Measurements from ENCODE around the gene CIZ1.
A peak's percentile ranks its signal among the peaks of the same experiment; 100 is the strongest.

Gene CIZ1

GRCh38 chr9:128162215-128163026 is 29.0 kb downstream of the CIZ1 start:
- DNase-seq: no peak

GRCh38 chr9:128161215-128161902 is 30.0 kb downstream of the CIZ1 start:
- no peak for DNase-seq

- DNase-seq: peak; percentile 32 to 67
Measured at GRCh38 chr9:128160603-128160987, 30.8 kb downstream of the CIZ1 start.

GRCh38 chr9:128159784-128160602 is 31.4 kb downstream of the CIZ1 start, which contains the start of gene BBLN:
BBLN (plus strand) TSS chr9:128160265; CDS start chr9:128160408, 143 bp downstream.
- peak; percentile 84 to 88 for DNase-seq

- peak; percentile 55 to 59 for DNase-seq
Measured at GRCh38 chr9:128159522-128159783, 31.9 kb downstream of the CIZ1 start.

- no peak for DNase-seq
Measured at GRCh38 chr9:128155736-128156500, 35.5 kb downstream of the CIZ1 start.

- DNase-seq: no peak
Measured at GRCh38 chr9:128153947-128154695, 37.3 kb downstream of the CIZ1 start.

GRCh38 chr9:128153060-128153946 is 38.1 kb downstream of the CIZ1 start:
- no peak for DNase-seq

GRCh38 chr9:128152133-128153059 is 39.0 kb downstream of the CIZ1 start:
- DNase-seq: no peak

- no peak for DNase-seq
Measured at GRCh38 chr9:128151309-128152132, 39.9 kb downstream of the CIZ1 start.

GRCh38 chr9:128150594-128151308 is 40.6 kb downstream of the CIZ1 start:
- no peak for DNase-seq

- no peak for DNase-seq
Measured at GRCh38 chr9:128149951-128150593, 41.3 kb downstream of the CIZ1 start.

- no peak for DNase-seq
Measured at GRCh38 chr9:128149001-128149701, 42.2 kb downstream of the CIZ1 start, which contains the start of gene LCN2. LCN2 (plus strand) TSS chr9:128149453; CDS start chr9:128149526, 73 bp downstream.

- DNase-seq: no peak
Measured at GRCh38 chr9:128148509-128149000, 42.8 kb downstream of the CIZ1 start.

- DNase-seq: no peak
Measured at GRCh38 chr9:128146591-128147120, 44.7 kb downstream of the CIZ1 start.

GRCh38 chr9:128145951-128146351 is 45.4 kb downstream of the CIZ1 start:
- no peak for DNase-seq

Measured in inflammatory macrophage (primary cell).